PC-3 (cell line): ENCODE measurements around the gene EWSR1. TPM values are rescaled to one million over a fixed set of nuclear protein-coding genes. Genes with fewer than 3 reads are reported as not detected.

Experiments
- ATAC-seq: fragments of 200-7000 bp; cut with Tn5 transposase; 2 replicates; pipeline ENCODE4 v1.9.1; 2020; ENCODE audit warnings: mild to moderate bottlenecking, moderate library complexity
- BruUV-seq: library from RNA; stranded (reverse); fragments of 400-500 nt; replicated peaks from 2 replicates; lab custom pipeline; 2021; lab: Mats Ljungman, UMichigan
- CTCF ChIA-PET: fragments of 300-600 bp; sonication (Branson Sonifier 250); formaldehyde crosslinking; loops from one replicate; lab custom pipeline; 2022; ENCODE audit warnings: antibody characterized with exemption; lab: Charles Lee
- POLR2A ChIA-PET: fragments of 300-600 bp; sonication (Branson Sonifier 250); formaldehyde crosslinking; loops from one replicate; lab custom pipeline; 2022; ENCODE audit warnings: antibody characterized with exemption; ENCODE audit not compliant: unreplicated experiment; lab: Charles Lee
- DNase-seq: peaks from one replicate; pipeline ENCODE4 v3.0.0-alpha.2; 2015
- H2AFZ ChIP-seq: fragments of 300-600 bp; sonication (generic); 2 replicates; pipeline ENCODE4 v1.6.0; 2016; ENCODE audit warnings: antibody characterized with exemption, low read length
- H3F3A ChIP-seq: fragments of 300-600 bp; sonication (generic); one replicate; pipeline ENCODE4 v1.6.0; 2017; ENCODE audit warnings: antibody characterized with exemption, low read length, control low read depth, mild to moderate bottlenecking; ENCODE audit not compliant: unreplicated experiment
- H3K27ac ChIP-seq: fragments of 300-600 bp; sonication (generic); 2 replicates; pipeline ENCODE4 v1.5.1; 2016; ENCODE audit warnings: mild to moderate bottlenecking, low read length
- H3K27me3 ChIP-seq: fragments of 300-600 bp; sonication (generic); 2 replicates; pipeline ENCODE4 v1.6.1; 2016; ENCODE audit warnings: low read length, mixed read lengths
- H3K36me3 ChIP-seq: fragments of 300-600 bp; sonication (generic); 2 replicates; pipeline ENCODE4 v1.6.1; 2016; ENCODE audit warnings: low read depth, mixed run types, low read length, mixed read lengths
- H3K4me1 ChIP-seq: fragments of 300-600 bp; sonication (generic); 2 replicates; pipeline ENCODE4 v1.5.1; 2016; ENCODE audit warnings: low read length; ENCODE audit not compliant: insufficient read depth
- H3K4me2 ChIP-seq: fragments of 300-600 bp; sonication (generic); 2 replicates; pipeline ENCODE4 v1.6.0; 2016; ENCODE audit warnings: low read length
- H3K4me3 ChIP-seq: fragments of 300-600 bp; sonication (generic); 2 replicates; pipeline ENCODE4 v1.5.1; 2016; ENCODE audit warnings: mild to moderate bottlenecking, low read length, mixed read lengths
- H3K79me2 ChIP-seq: fragments of 300-600 bp; sonication (generic); 2 replicates; pipeline ENCODE4 v1.6.1; 2017; ENCODE audit warnings: low read length, mixed read lengths
- H3K9ac ChIP-seq: fragments of 300-600 bp; sonication (generic); 2 replicates; pipeline ENCODE4 v1.6.0; 2016; ENCODE audit warnings: mild to moderate bottlenecking, low read length
- H3K9me2 ChIP-seq: fragments of 300-600 bp; sonication (generic); replicated peaks from 2 replicates; pipeline ENCODE4 v1.6.1; 2016; ENCODE audit warnings: mixed run types, low read length, mixed read lengths
- H3K9me3 ChIP-seq: fragments of 300-600 bp; sonication (generic); 2 replicates; pipeline ENCODE4 v1.6.1; 2016; ENCODE audit warnings: low read length, mixed read lengths
- H4K20me1 ChIP-seq: fragments of 300-600 bp; sonication (generic); 2 replicates; pipeline ENCODE4 v1.6.1; 2016; ENCODE audit warnings: low read length, mixed read lengths
- CTCF ChIP-seq: fragments of 300-600 bp; sonication (generic); conservative IDR thresholded peaks from 2 replicates; pipeline ENCODE4 v1.5.1; 2017; ENCODE audit warnings: antibody characterized with exemption, low read depth, mild to moderate bottlenecking, low read length
- EZH2 ChIP-seq: fragments of 300-600 bp; sonication (generic); IDR thresholded peaks from one replicate; pipeline ENCODE4 v1.6.1; 2017; ENCODE audit warnings: antibody characterized with exemption, mild to moderate bottlenecking, low read length; ENCODE audit not compliant: unreplicated experiment
- EZH2phosphoT487 ChIP-seq: fragments of 300-600 bp; sonication (generic); IDR thresholded peaks from 2 replicates; pipeline ENCODE4 v1.6.1; 2018; ENCODE audit warnings: mild to moderate bottlenecking, antibody characterized with exemption, low read length, borderline replicate concordance
- intact Hi-C: fragments of 100-400 bp; cut with micrococcal nuclease; formaldehyde crosslinking; loops from 2 replicates; pipeline ENCODE4 v1.9.0; 2023
- total RNA-seq: library from RNA; depleted of rRNA; stranded (reverse); fragments of >200 nt; gene quantifications from 2 replicates; pipeline ENCODE4 v1.2.3, GENCODE V29; 2014

EWSR1 gene
- total RNA-seq, 1 experiment from 2014 or later, result 288 TPM

GRCh38 chr22:29309332-29310064 is 41.4 kb downstream of the EWSR1 start:
- Histone ChIP-seq H3K27ac (peak overlapping the region; percentile 97), H3K4me1 (peaks cover 43% of the 10 kb centered on the region), H3K27me3 (no peaks in the 10 kb centered on the region), H3F3A (no peaks in the 10 kb centered on the region), H3K4me3 (peak overlapping the region; percentile 79), H2AFZ (no peak overlapping the region), H3K9me2 (no peaks in the 10 kb centered on the region), H3K9ac (peak overlapping the region; percentile 89), H4K20me1 (no peaks in the 10 kb centered on the region), H3K4me2 (peak overlapping the region; percentile 89), H3K36me3 (no peaks in the 10 kb centered on the region), H3K9me3 (no peaks in the 10 kb centered on the region), H3K79me2 (peaks cover 32% of the 10 kb centered on the region)
- intact Hi-C loops, result loop anchor here (5.0 kb wide), 1 partner anchor 38 kb away; no protein-coding TSS in a partner anchor
- ATAC-seq (no peak), DNase-seq (peak; percentile 25)
- no TSS peak for BruUV-seq
- CTCF ChIA-PET, result no interaction called here
- TF ChIP-seq CTCF, result no peak
- TF ChIP-seq EZH2, result no peak
- POLR2A ChIA-PET, result no interaction called here

- BruUV-seq, result no TSS peak
- no peaks in the 10 kb centered on the region for H4K20me1 ChIP-seq
- no peak for TF ChIP-seq CTCF
- no peak for TF ChIP-seq EZH2
- TF ChIP-seq EZH2phosphoT487, result no peak
- POLR2A ChIA-PET, result interaction anchor here (0.6 kb wide), 1 partner anchor 11 kb away, joined by 3 read pairs; no protein-coding TSS in a partner anchor
- ATAC-seq (no peak), DNase-seq (no peak)
- peak overlapping the region; percentile 54 for H3K9ac ChIP-seq
- H3K79me2 ChIP-seq, result peaks cover 32% of the 10 kb centered on the region
- H2AFZ ChIP-seq, result no peak overlapping the region
- H3K4me3 ChIP-seq, result no peak overlapping the region
- peak overlapping the region; percentile 97 for H3K27ac ChIP-seq
- no peaks in the 10 kb centered on the region for H3F3A ChIP-seq
- H3K9me3 ChIP-seq, result no peaks in the 10 kb centered on the region
- intact Hi-C loops, result no loop called here
- H3K36me3 ChIP-seq, result no peaks in the 10 kb centered on the region
- peak overlapping the region; percentile 58 for H3K4me2 ChIP-seq
- CTCF ChIA-PET, result no interaction called here
- H3K9me2 ChIP-seq, result no peaks in the 10 kb centered on the region
- H3K4me1 ChIP-seq, result peaks cover 43% of the 10 kb centered on the region
- peaks cover 5% of the 10 kb centered on the region; the same call in 1 of the 2 replicates for H3K27me3 ChIP-seq
These were observed 42.2 kb downstream of the EWSR1 start for GRCh38 chr22:29310065-29310862.
